ENCODE data around the gene CLBA1.

GRCh38 chr14:104979758-104980610 lies 5.6 kb upstream of the CLBA1 start:
- TF ChIP-seq CTCF (conservative IDR thresholded peaks at IDR 0.05; ENCODE audit: low read depth, low read length) (no peak), EZH2 (IDR thresholded peaks at IDR 0.05; ENCODE audit: low read length, unreplicated experiment) (no peak), EZH2phosphoT487 (IDR thresholded peaks at IDR 0.05; ENCODE audit: borderline replicate concordance, low read length) (no peak)

All from PC-3 (cell line).